ENCODE data around the gene PCDH11X. TPM values are rescaled to one million over a fixed set of nuclear protein-coding genes. Genes with fewer than 3 reads are reported as not detected.

Gene PCDH11X, protein sequence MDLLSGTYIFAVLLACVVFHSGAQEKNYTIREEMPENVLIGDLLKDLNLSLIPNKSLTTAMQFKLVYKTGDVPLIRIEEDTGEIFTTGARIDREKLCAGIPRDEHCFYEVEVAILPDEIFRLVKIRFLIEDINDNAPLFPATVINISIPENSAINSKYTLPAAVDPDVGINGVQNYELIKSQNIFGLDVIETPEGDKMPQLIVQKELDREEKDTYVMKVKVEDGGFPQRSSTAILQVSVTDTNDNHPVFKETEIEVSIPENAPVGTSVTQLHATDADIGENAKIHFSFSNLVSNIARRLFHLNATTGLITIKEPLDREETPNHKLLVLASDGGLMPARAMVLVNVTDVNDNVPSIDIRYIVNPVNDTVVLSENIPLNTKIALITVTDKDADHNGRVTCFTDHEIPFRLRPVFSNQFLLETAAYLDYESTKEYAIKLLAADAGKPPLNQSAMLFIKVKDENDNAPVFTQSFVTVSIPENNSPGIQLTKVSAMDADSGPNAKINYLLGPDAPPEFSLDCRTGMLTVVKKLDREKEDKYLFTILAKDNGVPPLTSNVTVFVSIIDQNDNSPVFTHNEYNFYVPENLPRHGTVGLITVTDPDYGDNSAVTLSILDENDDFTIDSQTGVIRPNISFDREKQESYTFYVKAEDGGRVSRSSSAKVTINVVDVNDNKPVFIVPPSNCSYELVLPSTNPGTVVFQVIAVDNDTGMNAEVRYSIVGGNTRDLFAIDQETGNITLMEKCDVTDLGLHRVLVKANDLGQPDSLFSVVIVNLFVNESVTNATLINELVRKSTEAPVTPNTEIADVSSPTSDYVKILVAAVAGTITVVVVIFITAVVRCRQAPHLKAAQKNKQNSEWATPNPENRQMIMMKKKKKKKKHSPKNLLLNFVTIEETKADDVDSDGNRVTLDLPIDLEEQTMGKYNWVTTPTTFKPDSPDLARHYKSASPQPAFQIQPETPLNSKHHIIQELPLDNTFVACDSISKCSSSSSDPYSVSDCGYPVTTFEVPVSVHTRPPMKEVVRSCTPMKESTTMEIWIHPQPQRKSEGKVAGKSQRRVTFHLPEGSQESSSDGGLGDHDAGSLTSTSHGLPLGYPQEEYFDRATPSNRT (N-terminal part only)
- total RNA-seq = 141 TPM

DNA sequence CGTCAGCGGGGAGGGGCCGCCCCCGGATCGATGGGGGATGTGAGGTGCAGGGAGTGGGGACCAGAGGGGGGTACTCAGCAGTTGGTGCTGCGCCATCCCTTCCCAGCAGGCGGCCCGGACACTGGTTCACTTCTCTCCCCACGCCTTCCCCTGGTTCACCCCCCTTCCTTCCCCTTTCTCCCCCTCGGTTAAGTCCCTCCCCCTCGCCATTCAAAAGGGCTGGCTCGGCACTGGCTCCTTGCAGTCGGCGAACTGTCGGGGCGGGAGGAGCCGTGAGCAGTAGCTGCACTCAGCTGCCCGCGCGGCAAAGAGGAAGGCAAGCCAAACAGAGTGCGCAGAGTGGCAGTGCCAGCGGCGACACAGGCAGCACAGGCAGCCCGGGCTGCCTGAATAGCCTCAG lies at the start of gene PCDH11X:
PCDH11X (plus strand) TSS at position 241 of the 400 bp plus-strand sequence. CDS start 56,130 bp downstream, outside the sequence.

Small RNA genes lying within 50 kb of the gene (small RNA-seq; reads per million reads assigned to genes)
- gene RNU2-26P (ENCODE audit: low replicate concordance) = 0.09 reads per million
